Brain microvascular endothelial cell (primary cell): ENCODE data around the gene GREM2.

Experiments used
- DNase-seq: peaks from one replicate; pipeline ENCODE4 v3.0.0-alpha.2; 2020
- H3K27ac ChIP-seq: fragments of 250-450 bp; sonication (Bioruptor Pico); 2 replicates; pipeline ENCODE4 v1.5.1; 2020; ENCODE audit warnings: mild to moderate bottlenecking, moderate library complexity
- H3K27me3 ChIP-seq: fragments of 250-450 bp; sonication (Bioruptor Pico); replicated peaks from 2 replicates; pipeline ENCODE4 v1.5.1; 2020; ENCODE audit warnings: mild to moderate bottlenecking
- H3K36me3 ChIP-seq: fragments of 250-450 bp; sonication (Bioruptor Pico); replicated peaks from 2 replicates; pipeline ENCODE4 v1.5.1; 2020; ENCODE audit warnings: mild to moderate bottlenecking
- H3K4me3 ChIP-seq: 2 replicates; pipeline ENCODE4 v1.5.1; 2011; ENCODE audit warnings: low read depth, mild to moderate bottlenecking, control low read depth, low read length, moderate library complexity
- in situ Hi-C: cut with HindIII; loops from 2 replicates; pipeline ENCODE4 v1.10.0; 2017; ENCODE audit warnings: low sequenced_read_pairs, low pct_ligation_motif_present
- TF ChIP-seq, protein P1 (sequence below): IDR thresholded peaks from 2 replicates; pipeline ENCODE4 v1.5.1; 2011; ENCODE audit warnings: low read depth, mild to moderate bottlenecking, moderate library complexity, low read length, control low read depth, inconsistent platforms; ENCODE audit errors: missing control alignments

GREM2 gene

DNA sequence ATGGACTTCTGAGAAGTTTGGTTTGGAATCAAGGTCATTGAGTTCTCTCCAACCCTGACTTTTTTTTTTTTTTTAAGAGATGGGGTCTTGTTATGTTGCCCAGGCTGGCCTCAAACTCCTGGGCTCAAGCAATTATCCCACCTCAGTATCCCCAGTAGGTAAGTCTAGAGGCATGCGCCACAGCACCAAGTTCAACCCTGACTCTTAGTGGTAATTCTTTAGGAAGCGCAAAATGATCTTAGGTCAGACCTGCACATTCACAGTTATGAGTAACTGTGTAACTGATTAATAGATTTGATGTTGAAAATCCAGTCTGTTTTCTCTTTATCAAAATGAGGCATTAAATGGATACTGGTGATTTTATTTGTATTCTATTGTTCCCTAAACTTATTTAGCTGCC is 95.9 kb downstream of the GREM2 start:
- TF ChIP-seq, protein P1, sequence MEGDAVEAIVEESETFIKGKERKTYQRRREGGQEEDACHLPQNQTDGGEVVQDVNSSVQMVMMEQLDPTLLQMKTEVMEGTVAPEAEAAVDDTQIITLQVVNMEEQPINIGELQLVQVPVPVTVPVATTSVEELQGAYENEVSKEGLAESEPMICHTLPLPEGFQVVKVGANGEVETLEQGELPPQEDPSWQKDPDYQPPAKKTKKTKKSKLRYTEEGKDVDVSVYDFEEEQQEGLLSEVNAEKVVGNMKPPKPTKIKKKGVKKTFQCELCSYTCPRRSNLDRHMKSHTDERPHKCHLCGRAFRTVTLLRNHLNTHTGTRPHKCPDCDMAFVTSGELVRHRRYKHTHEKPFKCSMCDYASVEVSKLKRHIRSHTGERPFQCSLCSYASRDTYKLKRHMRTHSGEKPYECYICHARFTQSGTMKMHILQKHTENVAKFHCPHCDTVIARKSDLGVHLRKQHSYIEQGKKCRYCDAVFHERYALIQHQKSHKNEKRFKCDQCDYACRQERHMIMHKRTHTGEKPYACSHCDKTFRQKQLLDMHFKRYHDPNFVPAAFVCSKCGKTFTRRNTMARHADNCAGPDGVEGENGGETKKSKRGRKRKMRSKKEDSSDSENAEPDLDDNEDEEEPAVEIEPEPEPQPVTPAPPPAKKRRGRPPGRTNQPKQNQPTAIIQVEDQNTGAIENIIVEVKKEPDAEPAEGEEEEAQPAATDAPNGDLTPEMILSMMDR = no peak
- Histone ChIP-seq H3K27ac (no peak overlapping the region), H3K4me3 (no peak overlapping the region), H3K27me3 (no peaks in the 10 kb centered on the region), H3K36me3 (no peaks in the 10 kb centered on the region)
- DNase-seq = no peak
- in situ Hi-C loops = no loop called here

DNA sequence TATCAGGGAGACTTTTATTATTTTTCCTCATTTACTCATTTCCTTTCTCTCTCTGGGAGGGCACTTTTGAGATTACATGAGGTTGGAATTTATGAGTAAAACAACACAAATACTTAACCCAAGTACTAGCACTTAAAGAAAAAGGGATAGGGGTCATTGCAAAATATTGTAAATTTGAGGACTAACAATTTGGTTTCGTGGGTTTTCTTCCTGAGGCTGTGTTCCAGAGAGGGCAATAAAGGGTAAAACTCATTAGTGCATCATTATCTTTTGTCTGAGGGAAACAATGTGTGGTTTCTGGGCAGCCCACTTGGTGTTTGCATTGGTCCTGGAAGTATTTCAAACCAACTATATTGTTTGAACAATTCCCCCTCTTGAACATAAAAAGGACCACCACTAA is 96.5 kb downstream of the GREM2 start:
- DNase-seq = peak; percentile 6
- no peaks in the 10 kb centered on the region for H3K27me3 ChIP-seq
- no peaks in the 10 kb centered on the region for H3K36me3 ChIP-seq
- no peak overlapping the region for H3K27ac ChIP-seq
- TF ChIP-seq, protein P1 = no peak
- in situ Hi-C loops = no loop called here
- no peak overlapping the region for H3K4me3 ChIP-seq

DNA sequence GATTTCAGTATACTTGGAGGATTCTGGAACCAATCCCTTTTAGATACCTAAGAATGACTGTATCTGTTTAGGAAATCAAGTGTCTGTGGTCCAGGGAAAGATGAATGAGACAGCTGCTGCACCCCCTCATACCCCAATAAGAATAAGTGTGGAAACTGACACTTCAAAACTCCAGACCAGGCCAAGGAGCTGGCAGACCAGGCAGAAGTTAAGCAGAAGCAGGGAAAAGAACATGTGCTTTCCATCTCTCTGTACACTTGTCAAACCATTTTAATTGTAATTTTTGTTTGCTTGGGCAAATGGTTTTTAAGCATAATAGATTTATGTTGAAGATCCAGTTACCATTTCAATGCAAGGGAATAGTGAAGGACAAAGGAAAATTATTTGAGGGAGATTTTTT is 100.2 kb downstream of the GREM2 start:
- Histone ChIP-seq H3K27me3 (no peaks in the 10 kb centered on the region), H3K4me3 (no peak overlapping the region), H3K36me3 (no peaks in the 10 kb centered on the region), H3K27ac (no peak overlapping the region)
- in situ Hi-C loops = no loop called here
- no peak for DNase-seq
- TF ChIP-seq, protein P1 = no peak

DNA sequence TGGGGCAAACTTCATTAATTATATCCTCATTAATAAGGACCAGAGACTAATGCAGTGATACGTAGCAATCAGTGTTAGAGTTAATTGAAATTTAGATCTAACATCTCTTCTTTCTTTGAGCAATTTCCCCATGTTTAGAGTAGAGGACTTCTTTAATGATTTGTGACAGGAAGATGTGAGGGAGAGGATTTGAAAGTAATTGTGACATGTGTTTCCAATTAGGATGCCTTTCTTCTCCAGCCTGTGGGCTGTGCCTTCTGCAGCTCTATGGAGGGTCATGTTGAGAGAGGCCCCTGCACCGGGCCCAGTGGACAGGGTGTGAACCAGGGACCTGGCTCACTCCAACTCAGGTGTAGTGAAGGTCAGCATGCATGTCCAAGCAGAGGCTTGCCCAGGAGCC is 103.0 kb downstream of the GREM2 start:
- H3K27me3 ChIP-seq = no peaks in the 10 kb centered on the region
- H3K27ac ChIP-seq = no peak overlapping the region
- TF ChIP-seq, protein P1 = no peak
- H3K36me3 ChIP-seq = no peaks in the 10 kb centered on the region
- in situ Hi-C loops = no loop called here
- no peak overlapping the region for H3K4me3 ChIP-seq
- DNase-seq = no peak

DNA sequence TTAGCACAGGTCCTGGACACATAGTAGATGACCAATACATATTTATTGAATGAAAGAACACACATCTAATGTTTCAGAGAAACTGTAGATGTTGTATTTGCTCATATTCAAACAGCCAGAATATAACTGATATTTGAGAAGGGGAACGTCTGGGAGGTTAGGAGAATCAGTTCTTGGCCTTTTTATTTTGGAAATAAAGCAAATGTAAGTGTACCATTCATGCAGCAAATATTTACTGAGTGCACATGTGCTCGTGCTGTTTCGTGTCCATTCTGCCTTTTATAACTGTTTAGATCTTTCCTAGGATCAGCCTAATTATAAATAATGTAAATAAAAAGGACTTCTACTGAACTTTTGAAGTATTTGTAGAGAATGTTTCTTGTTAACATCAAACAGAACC is 103.8 kb downstream of the GREM2 start:
- no peak overlapping the region for H3K4me3 ChIP-seq

DNA sequence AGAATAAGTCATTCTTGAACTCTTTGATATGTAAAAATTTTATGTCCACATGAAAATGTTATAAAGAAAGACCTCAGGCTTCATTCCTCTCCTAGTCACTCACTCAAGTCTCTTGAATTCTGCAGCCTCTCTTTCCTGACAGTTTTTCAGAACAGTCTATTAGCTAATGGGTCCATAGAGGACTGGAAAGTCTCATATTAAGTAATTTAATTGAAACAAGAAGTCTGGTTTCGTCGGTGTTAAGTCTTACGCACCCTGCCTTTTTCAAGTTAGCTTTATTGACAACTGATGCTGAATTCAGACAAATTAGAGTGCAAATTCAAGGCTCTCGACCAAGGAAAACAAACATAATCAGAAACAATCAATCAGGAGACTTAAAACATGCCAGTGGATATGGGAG is 105.8 kb downstream of the GREM2 start:
- in situ Hi-C loops = no loop called here
- Histone ChIP-seq H3K27ac (no peak overlapping the region), H3K27me3 (no peaks in the 10 kb centered on the region), H3K4me3 (no peak overlapping the region), H3K36me3 (no peaks in the 10 kb centered on the region)
- TF ChIP-seq, protein P1 = no peak
- DNase-seq = no peak

More for the DNA sequence above, 103.8 kb downstream of the GREM2 start:
- no peak for DNase-seq
- in situ Hi-C loops = no loop called here
- TF ChIP-seq, protein P1 = no peak
- no peaks in the 10 kb centered on the region for H3K27me3 ChIP-seq
- H3K36me3 ChIP-seq = no peaks in the 10 kb centered on the region
- no peak overlapping the region for H3K27ac ChIP-seq
